MCF 10A (cell line): ENCODE measurements around the gene CABLES2. TPM values are rescaled to one million over a fixed set of nuclear protein-coding genes. Genes with fewer than 3 reads are reported as not detected.

Experiments
- BruUV-seq: library from RNA; stranded (reverse); fragments of 400-500 nt; replicated peaks from 2 replicates; lab custom pipeline; 2021; lab: Mats Ljungman, UMichigan
- CTCF ChIA-PET: fragments of 300-600 bp; sonication (Branson Sonifier 250); formaldehyde crosslinking; extraction: SDS; loops from one replicate; lab custom pipeline; 2021; ENCODE audit warnings: antibody characterized with exemption, inconsistent platforms; lab: Yijun Ruan, JAX
- POLR2A ChIA-PET: fragments of 300-600, 350-650 bp; sonication (Branson Sonifier 250); formaldehyde crosslinking; extraction: SDS; loops from one replicate; lab custom pipeline; 2020; ENCODE audit warnings: antibody characterized with exemption, inconsistent platforms; lab: Yijun Ruan, JAX
- DNase-seq: peaks from one replicate; pipeline ENCODE4 v3.0.0-alpha.2; 2018; ENCODE audit not compliant: unreplicated experiment
- H3K27ac Mint-ChIP-seq: one replicate; pipeline ENCODE4 v1.8.0; 2022; ENCODE audit warnings: mild to moderate bottlenecking, low read depth, mixed read lengths; ENCODE audit not compliant: unreplicated experiment
- H3K27me3 Mint-ChIP-seq: one replicate; pipeline ENCODE4 v1.8.0; 2022; ENCODE audit warnings: mixed read lengths; ENCODE audit not compliant: insufficient read depth, unreplicated experiment
- H3K36me3 Mint-ChIP-seq: one replicate; pipeline ENCODE4 v1.8.0; 2022; ENCODE audit warnings: mild to moderate bottlenecking, moderate library complexity, mixed read lengths; ENCODE audit not compliant: insufficient read depth, unreplicated experiment
- H3K4me1 Mint-ChIP-seq: one replicate; pipeline ENCODE4 v1.8.0; 2022; ENCODE audit warnings: mixed read lengths; ENCODE audit not compliant: insufficient read depth, unreplicated experiment
- H3K4me3 Mint-ChIP-seq: one replicate; pipeline ENCODE4 v1.8.0; 2022; ENCODE audit warnings: mild to moderate bottlenecking, moderate library complexity, mixed read lengths; ENCODE audit not compliant: unreplicated experiment
- H3K9me3 Mint-ChIP-seq: one replicate; pipeline ENCODE4 v1.8.0; 2022; ENCODE audit warnings: mixed read lengths; ENCODE audit not compliant: unreplicated experiment
- CTCF ChIP-seq: fragments of 200-600 bp; IDR thresholded peaks from one replicate; pipeline ENCODE4 v1.8.0; 2022; ENCODE audit warnings: antibody characterized with exemption, mild to moderate bottlenecking; ENCODE audit not compliant: unreplicated experiment
- intact Hi-C: fragments of 100-400 bp; cut with micrococcal nuclease; formaldehyde crosslinking; loops from 2 replicates; pipeline ENCODE4 v1.14.1; 2022
- total RNA-seq: library from RNA; stranded (reverse); gene quantifications from 2 replicates; pipeline ENCODE4 v1.2.3, GENCODE V29; 2022

Gene CABLES2
- total RNA-seq, 1 experiment from 2014 or later: 1.5 TPM

GRCh38 chr20:62425281-62426058 is 18.4 kb upstream of the CABLES2 start:
- peaks cover 10% of the 10 kb centered on the region for H3K27me3 Mint-ChIP-seq
- no peaks in the 10 kb centered on the region for H3K4me1 Mint-ChIP-seq
- no peak overlapping the region for H3K4me3 Mint-ChIP-seq
- no peak overlapping the region for H3K27ac Mint-ChIP-seq
- BruUV-seq: no TSS peak
- ChIA-PET CTCF (no interaction called here), POLR2A (interaction anchor here (0.6 kb wide), 1 partner anchor 10 kb away, joined by 3 read pairs; no protein-coding TSS in a partner anchor)
- no peaks in the 10 kb centered on the region for H3K36me3 Mint-ChIP-seq
- DNase-seq: no peak
- intact Hi-C loops: no loop called here
- H3K9me3 Mint-ChIP-seq: no peaks in the 10 kb centered on the region
- TF ChIP-seq CTCF: no peak

- H3K27ac Mint-ChIP-seq: no peak overlapping the region
- intact Hi-C loops: no loop called here
- ChIA-PET POLR2A (interaction anchor here (0.6 kb wide), 1 partner anchor 9 kb away, joined by 3 read pairs; no protein-coding TSS in a partner anchor), CTCF (interaction anchor here (0.5 kb wide), 1 partner anchor 89 kb away, joined by 3 read pairs; no protein-coding TSS in a partner anchor)
- H3K4me1 Mint-ChIP-seq: no peaks in the 10 kb centered on the region
- BruUV-seq: no TSS peak
- DNase-seq: no peak
- no peaks in the 10 kb centered on the region for H3K9me3 Mint-ChIP-seq
- H3K4me3 Mint-ChIP-seq: no peak overlapping the region
- TF ChIP-seq CTCF: no peak
- no peaks in the 10 kb centered on the region for H3K36me3 Mint-ChIP-seq
- H3K27me3 Mint-ChIP-seq: peaks cover 18% of the 10 kb centered on the region
These were observed 17.4 kb upstream of the CABLES2 start for GRCh38 chr20:62424249-62425107.

- Mint-ChIP-seq H3K4me3 (no peak overlapping the region), H3K9me3 (no peaks in the 10 kb centered on the region), H3K27ac (no peak overlapping the region), H3K27me3 (peaks cover 11% of the 10 kb centered on the region), H3K36me3 (no peaks in the 10 kb centered on the region), H3K4me1 (no peaks in the 10 kb centered on the region)
- CTCF ChIA-PET: no interaction called here
- no peak for DNase-seq
- POLR2A ChIA-PET: no interaction called here
- intact Hi-C loops: no loop called here
- BruUV-seq: no TSS peak
- TF ChIP-seq CTCF: no peak
These were observed 16.2 kb upstream of the CABLES2 start for GRCh38 chr20:62423326-62423706.
